AG04449 (cell line): Measurements from ENCODE around the gene HOXB2.
"Not testable (repeated sequence)": the region's sequence is repeated elsewhere in the genome, so short reads cannot be mapped to it uniquely, and the experiment has no call there.

ENCODE experiments used
- CTCF ChIA-PET: fragments of 350-600 bp; formaldehyde crosslinking; extraction: SDS; loops from one replicate; lab custom pipeline; 2021; ENCODE audit warnings: antibody characterized with exemption; lab: Yijun Ruan, JAX
- POLR2A ChIA-PET: fragments of 400-600, 350-600 bp; formaldehyde crosslinking; extraction: SDS; loops from one replicate; lab custom pipeline; 2020; ENCODE audit warnings: antibody characterized with exemption, inconsistent platforms; lab: Yijun Ruan, JAX
- DNase-seq: peaks from one replicate; pipeline ENCODE4 v3.0.0-alpha.2; 2010; ENCODE audit warnings: low read depth, low spot score
- H3K4me3 ChIP-seq: 2 replicates; pipeline ENCODE4 v1.5.1; 2011; ENCODE audit warnings: low read depth, mild to moderate bottlenecking, control low read depth, low read length
- CTCF ChIP-seq: IDR thresholded peaks from one replicate; pipeline ENCODE4 v1.5.1; 2011; ENCODE audit warnings: mild to moderate bottlenecking, moderate library complexity, low read length, control low read depth, inconsistent platforms; ENCODE audit not compliant: insufficient read depth; ENCODE audit errors: missing control alignments

Gene HOXB2

DNA sequence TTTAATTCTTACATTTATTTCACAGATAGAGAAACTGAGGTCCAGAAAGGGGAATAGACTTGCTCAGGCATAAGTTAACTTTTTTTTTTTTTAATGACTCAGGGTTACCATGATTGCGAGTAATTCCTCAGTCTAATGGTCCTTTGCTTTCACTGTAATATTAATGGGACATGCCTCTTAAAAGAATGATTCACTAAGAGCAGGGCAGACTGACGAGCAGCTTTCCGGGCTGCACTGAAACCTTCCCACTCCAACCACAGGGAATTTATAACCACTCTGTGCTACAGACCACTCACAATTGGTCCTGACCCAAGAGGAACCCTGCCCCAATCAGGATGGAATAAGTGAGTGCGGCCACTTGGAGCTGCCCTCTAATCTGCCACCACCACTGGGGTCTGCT is 5.7 kb downstream of the HOXB2 start:
- ChIA-PET POLR2A (interaction anchor here (0.6 to 6.4 kb wide), 13 partner anchors 9 to 194 kb away, joined by 3 to 57 read pairs (median 4); partner anchors contain the start of gene HOXB5), CTCF (interaction anchor here (1.1 to 3.2 kb wide), 9 partner anchors 10 to 276 kb away, joined by 3 to 23 read pairs (median 4); partner anchors contain the start of gene HOXB5)
- no peak for TF ChIP-seq CTCF

DNA sequence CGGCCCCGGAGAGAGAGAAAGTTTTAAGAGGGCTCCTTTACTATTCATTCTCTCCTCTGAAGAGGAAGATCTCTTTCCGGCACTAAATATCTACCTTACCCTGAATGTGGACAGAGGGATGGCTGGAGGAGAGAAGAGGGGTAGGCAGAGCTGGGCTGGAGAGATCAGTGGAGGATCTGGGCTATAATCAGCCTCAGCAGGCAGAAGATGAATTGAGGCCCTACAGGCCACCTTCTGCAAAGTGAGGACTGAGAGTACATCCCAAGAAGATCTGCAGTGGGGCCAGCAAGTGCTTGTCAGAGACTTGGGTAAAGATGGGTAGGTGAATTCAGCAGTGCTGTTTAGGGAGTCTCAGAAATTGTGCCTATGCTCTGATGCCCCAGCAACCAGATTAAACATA is 7.6 kb downstream of the HOXB2 start:
- DNase-seq: no peak
- CTCF ChIA-PET: no interaction called here
- POLR2A ChIA-PET: interaction anchor here (0.7 to 0.8 kb wide), 2 partner anchors 54 to 64 kb away, joined by 3 to 4 read pairs; no protein-coding TSS in a partner anchor

More for the DNA sequence above, 5.7 kb downstream of the HOXB2 start:
- DNase-seq: peak; percentile 70
- H3K4me3 ChIP-seq: no peak overlapping the region; the same call in 1 of the 2 replicates

DNA sequence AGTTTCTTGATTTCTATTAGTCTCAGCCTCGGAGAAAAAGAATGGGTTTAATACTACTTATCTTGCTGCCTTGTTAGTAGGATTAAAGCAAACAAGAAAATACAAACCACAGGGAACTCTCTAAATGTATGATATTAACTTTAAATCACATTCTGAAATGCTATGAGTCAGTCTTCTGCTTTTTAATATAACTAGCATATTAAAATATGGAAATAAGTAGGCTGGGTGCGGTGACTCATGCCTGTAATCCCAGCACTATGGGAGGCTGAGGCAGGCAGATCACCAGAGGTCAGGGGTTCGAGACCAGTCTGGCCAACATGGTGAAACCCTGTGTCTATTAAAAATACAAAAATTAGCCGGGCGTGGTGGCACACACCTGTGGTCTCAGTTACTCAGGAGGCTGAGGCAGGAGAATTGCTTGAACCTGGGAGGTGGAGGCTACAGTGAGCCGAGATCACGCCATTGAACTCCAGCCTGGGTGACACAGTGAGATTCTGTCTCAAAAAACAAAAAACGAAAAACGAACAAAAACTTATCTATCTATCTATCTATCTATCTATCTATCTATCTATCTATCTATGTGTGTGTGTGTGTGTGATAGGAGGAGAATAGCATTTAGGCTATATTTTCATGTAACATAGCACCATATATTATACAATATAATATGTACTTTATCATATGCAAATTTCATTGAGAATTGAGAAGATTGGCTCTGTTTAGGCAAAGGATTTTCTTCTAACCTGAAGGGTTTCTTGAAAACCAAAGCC is 8.9 kb downstream of the HOXB2 start:
- POLR2A ChIA-PET, DNase-seq, H3K4me3 ChIP-seq: not testable (repeated sequence)
- CTCF ChIA-PET: interaction anchor here (0.6 to 4.5 kb wide), 4 partner anchors 10 to 44 kb away, joined by 3 to 39 read pairs (median 3); no protein-coding TSS in a partner anchor

More for the DNA sequence above, 7.6 kb downstream of the HOXB2 start:
- no peak overlapping the region for H3K4me3 ChIP-seq
- no peak for TF ChIP-seq CTCF

DNA sequence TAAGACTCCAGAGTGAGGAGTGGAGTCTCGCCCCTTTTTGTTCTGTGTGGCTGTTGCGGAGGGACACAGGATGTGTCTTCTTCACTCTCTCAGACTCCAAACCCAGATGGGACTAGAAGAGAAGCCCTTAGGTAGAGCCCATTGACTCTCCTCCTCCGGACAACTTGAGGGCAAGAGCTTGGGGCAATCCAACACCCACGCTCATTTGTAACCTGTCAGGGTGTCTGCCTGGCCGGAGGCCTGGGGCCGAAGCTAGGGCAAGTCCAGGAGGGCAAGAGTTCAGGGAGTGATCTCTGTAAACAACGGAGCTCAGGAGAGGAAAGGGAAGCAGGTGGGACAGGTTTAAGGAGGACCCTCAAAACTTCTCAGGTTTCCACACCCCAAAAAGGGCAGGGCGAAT is 12.6 kb downstream of the HOXB2 start:
- TF ChIP-seq CTCF: no peak
- CTCF ChIA-PET: interaction anchor here (4.5 kb wide), 1 partner anchor 11 kb away, joined by 39 read pairs; no protein-coding TSS in a partner anchor
- POLR2A ChIA-PET: no interaction called here
- DNase-seq: no peak
- H3K4me3 ChIP-seq: no peak overlapping the region

DNA sequence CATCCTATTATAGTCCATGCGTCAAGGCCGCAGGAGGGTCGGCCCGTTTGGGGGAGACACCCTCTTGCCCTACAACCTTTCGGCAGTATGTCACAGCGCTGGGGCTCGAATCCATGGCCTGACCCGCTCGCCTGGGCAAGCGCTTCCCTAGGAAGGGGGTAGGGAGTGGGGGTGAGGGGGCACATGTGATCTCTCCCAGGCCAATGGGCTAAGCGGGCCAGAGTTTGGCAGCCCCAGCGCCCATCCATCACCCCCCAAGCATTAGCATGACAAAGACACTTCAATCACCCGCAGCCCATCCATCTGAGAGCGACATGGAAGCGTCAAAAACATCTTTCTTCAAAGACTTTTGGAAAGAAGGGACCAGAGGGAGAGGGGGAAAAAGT is 14.0 kb downstream of the HOXB2 start, which contains the start of gene HOXB1:
TSS of gene HOXB1 (minus strand) at position 125 of the 386 bp plus-strand sequence. CDS start at position 18, 107 bp downstream.
- DNase-seq: no peak

DNA sequence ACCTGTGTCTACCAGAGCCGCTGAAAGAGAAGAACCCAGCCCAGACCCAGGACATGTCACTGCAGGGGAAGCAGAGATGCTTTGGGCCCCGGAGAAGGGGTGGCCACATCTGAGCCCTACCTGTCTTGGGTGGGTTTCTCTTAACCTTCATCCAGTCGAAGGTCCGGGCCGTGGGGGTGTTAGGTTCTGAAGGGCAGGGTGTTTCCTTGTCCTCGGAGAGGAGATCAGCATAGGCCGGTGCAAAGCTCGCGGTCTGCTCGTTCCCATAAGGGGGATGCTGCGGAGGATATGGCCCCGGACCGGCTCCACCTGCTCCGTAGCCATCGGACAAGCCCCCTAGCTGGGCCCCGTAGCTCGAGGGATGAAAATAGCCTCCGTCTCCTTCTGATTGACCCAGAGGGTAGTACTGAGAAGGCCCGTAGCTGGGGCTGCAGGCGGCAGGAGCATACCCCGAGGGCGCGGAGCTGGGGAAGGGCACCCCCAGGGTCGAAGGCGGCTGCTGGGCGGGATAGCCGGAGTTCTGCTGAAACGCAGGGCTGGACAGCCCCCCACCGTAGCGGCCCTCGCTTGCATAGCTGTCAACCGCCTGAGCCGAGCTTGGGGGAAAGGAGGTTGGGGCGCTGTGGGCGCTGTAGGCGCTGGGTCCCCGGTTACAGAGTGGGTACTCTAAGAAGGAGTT is 14.6 kb downstream of the HOXB2 start:
- H3K4me3 ChIP-seq: no peak overlapping the region
- no peak for TF ChIP-seq CTCF
- no peak for DNase-seq
- POLR2A ChIA-PET: no interaction called here
- CTCF ChIA-PET: interaction anchor here (1.3 kb wide), 1 partner anchor 14 kb away, joined by 3 read pairs; no protein-coding TSS in a partner anchor

More for the DNA sequence above, 14.0 kb downstream of the HOXB2 start, which contains the start of gene HOXB1:
- no peak for TF ChIP-seq CTCF
- H3K4me3 ChIP-seq: no peak within 1 kb of the TSS
- ChIA-PET POLR2A (no interaction called here), CTCF (no interaction called here)
